K562 (cell line): ENCODE measurements around the gene CEP290. TPM values are rescaled to one million over a fixed set of nuclear protein-coding genes. Genes with fewer than 3 reads are reported as not detected.

ENCODE experiments used
- ATAC-seq: fragments of 200-7000 bp; cut with Tn5 transposase; 3 replicates; pipeline ENCODE4 v1.9.1; 2020; ENCODE audit warnings: moderate library complexity
- BruUV-seq: library from RNA; stranded (reverse); fragments of 400-500 nt; replicated peaks from 2 replicates; lab custom pipeline; 2021; lab: Mats Ljungman, UMichigan
- CTCF ChIA-PET: fragments of 300-600 bp; formaldehyde crosslinking; extraction: SDS; loops from one replicate; lab custom pipeline; 2021; ENCODE audit warnings: low intra/inter-chr PET ratio; lab: Yijun Ruan, JAX
- POLR2A ChIA-PET: fragments of 300-600, 350-650 bp; sonication (Branson Sonifier 250); formaldehyde crosslinking; extraction: SDS; loops from one replicate; lab custom pipeline; 2021; ENCODE audit warnings: antibody characterized with exemption, inconsistent platforms; lab: Yijun Ruan, JAX
- DNase-seq, 4 experiments: peaks; one replicate each; pipeline versions ENCODE4 v3.0.0 to v3.0.0-alpha.2; 2011 to 2018; ENCODE audit warnings: low spot score in 3 of 4, mixed read lengths in 3 of 4; ENCODE audit errors: extremely low read depth in 1 of 4
- FAIRE-seq: peaks from 2 replicates; lab custom pipeline; 2011; peaks lifted over from hg19 to GRCh38; lab: Jason Lieb, UNC
- H2AFZ ChIP-seq: 2 replicates; pipeline ENCODE4 v1.6.0; 2011; ENCODE audit warnings: low read depth, low read length, control low read depth, inconsistent platforms
- H3K27ac ChIP-seq: fragments of 200-600 bp; 3 replicates; pipeline ENCODE4 v1.8.0; 2011; ENCODE audit warnings: low read depth, mild to moderate bottlenecking, control low read depth, inconsistent platforms, low read length, moderate library complexity, mixed read lengths; ENCODE audit errors: extremely low read depth
- H3K27me3 ChIP-seq, 2 experiments: fragments of 300-600 bp in 1 of 2; 2 replicates in 1 of 2; 3 replicates in 1 of 2; pipeline versions ENCODE4 v1.6.0 to v1.8.0; 2011; ENCODE audit warnings: inconsistent platforms in 2 of 2, low read length in 2 of 2, mild to moderate bottlenecking in 1 of 2, mixed read lengths in 1 of 2, moderate library complexity in 1 of 2; ENCODE audit not compliant: control insufficient read depth in 2 of 2, insufficient read depth in 2 of 2
- H3K36me3 ChIP-seq: fragments of 300-600 bp; 3 replicates; pipeline ENCODE4 v1.8.0; 2011; ENCODE audit warnings: mild to moderate bottlenecking, low read length, inconsistent platforms; ENCODE audit not compliant: control insufficient read depth, insufficient read depth
- H3K4me1 ChIP-seq, 2 experiments: fragments of 200-600 bp in 1 of 2; replicated peaks in 1 of 2; 2 replicates in 1 of 2; 3 replicates in 1 of 2; pipeline versions ENCODE4 v1.5.1 to v1.8.0; 2011; ENCODE audit warnings: inconsistent platforms in 2 of 2, low read length in 2 of 2, mild to moderate bottlenecking in 1 of 2, mixed read lengths in 1 of 2, moderate library complexity in 1 of 2; ENCODE audit not compliant: control insufficient read depth in 2 of 2, insufficient read depth in 2 of 2
- H3K4me2 ChIP-seq: 2 replicates; pipeline ENCODE4 v1.6.1; 2011; ENCODE audit warnings: low read length, control low read depth, inconsistent platforms, mixed read lengths; ENCODE audit not compliant: insufficient read depth
- H3K4me3 ChIP-seq: fragments of 200-600 bp; sonication (generic), shearing (Covaris generic); 2 replicates; pipeline ENCODE4 v1.5.1; 2016; ENCODE audit warnings: control low read depth, inconsistent platforms
- H3K79me2 ChIP-seq: fragments of 200-600 bp; 3 replicates; pipeline ENCODE4 v1.8.0; 2011; ENCODE audit warnings: low read length, inconsistent platforms; ENCODE audit not compliant: control insufficient read depth, insufficient read depth
- H3K9ac ChIP-seq, 2 experiments: 2 replicates each; pipeline versions ENCODE4 v1.6.0 to v1.6.1; 2011; ENCODE audit warnings: low read depth in 2 of 2, low read length in 2 of 2, control low read depth in 1 of 2, inconsistent platforms in 1 of 2, mild to moderate bottlenecking in 1 of 2, mixed read lengths in 1 of 2; ENCODE audit not compliant: insufficient read depth in 1 of 2
- H3K9me1 ChIP-seq: one replicate; pipeline ENCODE4 v1.6.0; 2011; ENCODE audit warnings: inconsistent platforms, mild to moderate bottlenecking, low read length, moderate library complexity; ENCODE audit not compliant: control insufficient read depth, insufficient read depth
- H3K9me3 ChIP-seq: replicated peaks from 2 replicates; pipeline ENCODE4 v1.5.1; 2011; ENCODE audit warnings: low read depth, low read length, inconsistent platforms; ENCODE audit not compliant: control insufficient read depth, insufficient read depth
- H4K20me1 ChIP-seq: replicated peaks from 2 replicates; pipeline ENCODE4 v1.6.1; 2011; ENCODE audit warnings: low read length, inconsistent platforms, mixed read lengths; ENCODE audit not compliant: control insufficient read depth, insufficient read depth
- ASH1L ChIP-seq: fragments of 450-650 bp; IDR thresholded peaks from 2 replicates; pipeline ENCODE4 v1.6.1; 2018; ENCODE audit warnings: borderline replicate concordance, mild to moderate bottlenecking, low read depth; ENCODE audit not compliant: partially characterized antibody
- BRD9 ChIP-seq: fragments of 450-650 bp; IDR thresholded peaks from 2 replicates; pipeline ENCODE4 v1.6.1; 2018; ENCODE audit warnings: low read depth; ENCODE audit not compliant: partially characterized antibody
- CC2D1A ChIP-seq: fragments of 450-650 bp; IDR thresholded peaks from 2 replicates; pipeline ENCODE4 v1.6.1; 2017; ENCODE audit warnings: mild to moderate bottlenecking
- CSDE1 ChIP-seq, 2 experiments: fragments of 450-650 bp; IDR thresholded peaks; 2 replicates each; pipeline ENCODE4 v1.6.1; 2016; ENCODE audit warnings: mild to moderate bottlenecking in 1 of 2
- HSF4 ChIP-seq: fragments of 250-450 bp; sonication (Bioruptor Pico); IDR thresholded peaks from 2 replicates; pipeline ENCODE4 v2.1.2; 2022; ENCODE audit warnings: mild to moderate bottlenecking, moderate library complexity, borderline replicate concordance
- LCOR ChIP-seq: sonication (generic); formaldehyde crosslinking; IDR thresholded peaks from 2 replicates; pipeline ENCODE4 v1.8.0; 2022; ENCODE audit warnings: mild to moderate bottlenecking, missing genetic modification reagents
- LEF1 ChIP-seq: fragments of 450-650 bp; IDR thresholded peaks from 2 replicates; pipeline ENCODE4 v1.6.1; 2016; ENCODE audit warnings: mild to moderate bottlenecking
- NR2C1 ChIP-seq, 2 experiments: fragments of 450-650 bp; IDR thresholded peaks; 2 replicates each; pipeline ENCODE4 v1.6.1; 2017; ENCODE audit warnings: mild to moderate bottlenecking in 2 of 2, antibody characterized with exemption in 1 of 2, inconsistent platforms in 1 of 2, missing compliant biosample characterization in 1 of 2, missing genetic modification characterization in 1 of 2
- PHF20 ChIP-seq: fragments of 450-650 bp; IDR thresholded peaks from 2 replicates; pipeline ENCODE4 v1.6.1; 2018; ENCODE audit not compliant: partially characterized antibody
- RBM14 ChIP-seq: fragments of 200-400 bp; formaldehyde crosslinking; IDR thresholded peaks from 2 replicates; pipeline ENCODE4 v1.6.1; 2018; ENCODE audit warnings: low read depth, mild to moderate bottlenecking, low read length, moderate library complexity, borderline replicate concordance; ENCODE audit not compliant: insufficient read depth
- RBM15 ChIP-seq: fragments of 200-400 bp; formaldehyde crosslinking; IDR thresholded peaks from 2 replicates; pipeline ENCODE4 v1.6.1; 2018; ENCODE audit warnings: mild to moderate bottlenecking, low read length, moderate library complexity; ENCODE audit not compliant: insufficient read depth
- RBM22 ChIP-seq: fragments of 200-400 bp; formaldehyde crosslinking; IDR thresholded peaks from 2 replicates; pipeline ENCODE4 v1.6.1; 2018; ENCODE audit warnings: low read length, low read depth; ENCODE audit not compliant: poor library complexity, severe bottlenecking
- SIN3A ChIP-seq, 2 experiments: fragments of 150-350 bp in 1 of 2; IDR thresholded peaks; 2 replicates each; pipeline ENCODE4 v1.6.1; 2011 to 2016; ENCODE audit warnings: borderline replicate concordance in 2 of 2, low read depth in 2 of 2, low read length in 2 of 2, mild to moderate bottlenecking in 2 of 2, moderate library complexity in 2 of 2; ENCODE audit not compliant: control insufficient read depth in 1 of 2
- TAF9B ChIP-seq: fragments of 450-650 bp; IDR thresholded peaks from 2 replicates; pipeline ENCODE4 v1.6.1; 2018; ENCODE audit warnings: mild to moderate bottlenecking; ENCODE audit not compliant: partially characterized antibody
- TOE1 ChIP-seq, 2 experiments: fragments of 450-650 bp in 1 of 2; sonication (generic) in 1 of 2; formaldehyde crosslinking in 1 of 2; IDR thresholded peaks; 2 replicates each; pipeline versions ENCODE4 v1.7.1 to v1.8.0; 2016 to 2022; ENCODE audit warnings: borderline replicate concordance in 2 of 2, mild to moderate bottlenecking in 2 of 2, antibody characterized with exemption in 1 of 2, inconsistent platforms in 1 of 2, low read depth in 1 of 2, missing genetic modification reagents in 1 of 2, moderate library complexity in 1 of 2
- U2AF2 ChIP-seq: fragments of 200-400 bp; formaldehyde crosslinking; optimal IDR thresholded peaks from 2 replicates; pipeline ENCODE3; 2017; ENCODE audit warnings: low read depth, mild to moderate bottlenecking, low read length
- WGBS: fragments of 100-300 bp; shearing (Covaris generic); methylation state at CpG from one replicate; pipeline ENCODE4 v1.1.6; 2016; ENCODE audit warnings: low coverage, mixed read lengths; ENCODE audit not compliant: insufficient coverage; ENCODE audit errors: missing lambda C conversion rate; 5-methylcytosine and 5-hydroxymethylcytosine counted together
- in situ Hi-C: fragments of 300-500 bp; cut with MboI; formaldehyde crosslinking; loops from 4 replicates; pipeline ENCODE4 v1.15.0; 2018; ENCODE audit warnings: inconsistent platforms, mixed read lengths
- intact Hi-C: fragments of 100-400 bp; cut with micrococcal nuclease; formaldehyde crosslinking; loops from 2 replicates; pipeline ENCODE4 v1.14.2; 2022
- polyA plus RNA-seq, 8 experiments: library from polyadenylated mRNA; depleted of rRNA in 4 of 8; stranded (reverse) in 5 of 8; unstranded in 3 of 8; fragments of >200 nt; fragmentation: Nextera tagmentation in 2 of 8; fragmentation: Illumina TruSeq in 1 of 8; extraction: Ambion mirVana in 2 of 8; extraction: Trizol in 1 of 8; gene quantifications; 2 replicates each; pipeline versions ENCODE4 v1.2.1 to v1.2.3, GENCODE V29; 2011 to 2014; ENCODE audit warnings: inconsistent platforms in 1 of 8, missing spikeins in 1 of 8
- total RNA-seq, 7 experiments: library from RNA; depleted of rRNA in 6 of 7; stranded (reverse); fragments of >200 nt in 6 of 7; fragmentation: Illumina TruSeq in 2 of 7; extraction: Trizol in 2 of 7; gene quantifications; 2 replicates each; pipeline versions ENCODE4 v1.2.1 to v1.2.3, GENCODE V29; 2011 to 2021; ENCODE audit warnings: low replicate concordance in 1 of 7
- TF ChIP-seq, protein P1 (sequence below): sonication (generic); formaldehyde crosslinking; IDR thresholded peaks from 2 replicates; pipeline ENCODE4 v1.8.0; 2022; ENCODE audit warnings: missing genetic modification reagents, mild to moderate bottlenecking, moderate library complexity, borderline replicate concordance
- TF ChIP-seq, protein P2 (sequence below): fragments of 250-450 bp; sonication (Bioruptor Pico); IDR thresholded peaks from 2 replicates; pipeline ENCODE4 v1.8.0; 2022; ENCODE audit warnings: moderate library complexity, mild to moderate bottlenecking, inconsistent platforms

Gene CEP290
- total and polyA plus RNA-seq, 9 of the 15 experiments (the other 6 are each of a cell fraction or from before 2014, with no cell fraction given) = 7.2 to 19.4 (median 18.1) TPM

DNA sequence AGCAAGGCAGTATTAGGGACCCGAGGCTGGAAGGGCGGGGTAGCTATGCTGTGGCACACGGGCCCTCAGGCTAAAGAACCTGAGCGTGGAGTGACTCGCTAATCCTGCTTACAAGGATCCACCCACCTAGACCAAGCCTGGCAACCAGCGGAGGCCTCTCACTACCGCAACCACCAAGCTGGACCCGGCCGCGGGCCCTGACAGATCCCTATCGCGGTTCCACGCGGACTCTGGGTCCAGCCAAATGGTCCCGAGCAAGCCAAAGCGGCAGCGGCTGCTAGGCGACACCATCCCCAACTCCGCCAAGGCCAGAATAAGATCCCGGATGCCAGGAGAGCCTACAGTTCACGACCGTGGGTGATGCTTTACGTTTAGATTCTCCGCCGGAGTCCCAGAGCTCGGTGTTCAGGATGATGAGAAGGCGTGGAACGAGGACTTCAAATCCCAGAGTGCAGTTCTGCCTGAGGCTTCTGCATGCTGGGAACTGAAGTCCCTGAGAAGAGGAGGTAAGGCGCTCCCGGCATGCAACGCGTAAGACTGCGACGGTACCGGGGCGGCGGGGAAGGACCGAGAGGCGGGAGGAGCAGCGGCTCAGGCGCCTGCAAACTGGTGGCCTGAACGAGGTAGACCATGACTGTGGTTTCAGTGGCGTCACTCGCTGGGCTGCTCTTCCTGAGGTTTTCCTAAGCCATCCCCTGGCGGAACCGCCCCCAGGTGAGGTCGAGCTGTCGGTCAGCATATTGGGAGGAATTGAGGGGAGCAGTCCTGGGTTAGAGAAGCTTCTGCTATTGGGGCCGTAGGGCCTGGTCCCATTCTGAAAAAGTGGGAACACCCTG is at the start of gene CEP290, which contains the start of gene TMTC3 (continued):
- TF ChIP-seq TOE1 (IDR thresholded peaks at IDR 0.05; ENCODE audit: borderline replicate concordance) = 0 out of 2 replicates have a peak, but pooled peaks have one; percentile 47
- TF ChIP-seq TOE1 (CRISPR knock-in tag; IDR thresholded peaks at IDR 0.05; ENCODE audit: borderline replicate concordance, low read depth) = no peak
- TF ChIP-seq RBM14 = no peak
- TF ChIP-seq CC2D1A = no peak
- no peak for TF ChIP-seq NR2C1 (IDR thresholded peaks at IDR 0.05)
- TF ChIP-seq NR2C1 (tag; IDR thresholded peaks at IDR 0.05) = peak; percentile 86
- peak; percentile 35 to 54; a peak in 1 of 4 replicates for TF ChIP-seq SIN3A (IDR thresholded peaks at IDR 0.05; ENCODE audit: borderline replicate concordance in 2 of 2, control insufficient read depth in 1 of 2, low read depth in 2 of 2, low read length in 2 of 2)
- TF ChIP-seq CSDE1 (IDR thresholded peaks at IDR 0.05) = no peak
- TF ChIP-seq U2AF2 = no peak
- TF ChIP-seq PHF20 = peak; percentile 66
- TF ChIP-seq, all 486 proteins: peak for 116

DNA sequence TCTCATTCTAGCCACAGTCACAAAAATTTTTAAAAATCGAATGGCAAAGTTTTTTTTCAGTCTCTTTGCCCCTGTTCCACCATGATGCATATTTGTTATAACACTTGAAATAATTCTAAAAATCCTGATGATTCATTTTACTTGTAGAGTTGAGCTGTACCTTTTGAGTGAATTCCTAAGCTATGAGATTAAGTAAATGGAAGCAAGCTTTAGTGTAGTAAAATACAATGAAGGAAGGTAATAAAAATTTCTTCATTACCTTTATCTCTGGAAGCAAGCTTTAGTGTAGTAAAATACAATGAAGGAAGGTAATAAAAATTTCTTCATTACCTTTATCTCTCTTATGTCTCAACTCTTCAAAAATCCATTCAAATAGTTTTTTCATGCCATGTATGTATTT is 46.3 kb upstream of the CEP290 start:
- H3K27me3 ChIP-seq = no peaks in the 10 kb centered on the region
- in situ Hi-C loops (no loop called here), intact Hi-C loops (no loop called here)
- no peaks in the 10 kb centered on the region for H4K20me1 ChIP-seq
- H3K4me1 ChIP-seq = no peaks in the 10 kb centered on the region
- ChIA-PET CTCF (no interaction called here), POLR2A (no interaction called here)
- no peak for ATAC-seq
- BruUV-seq = no TSS peak
- no peak overlapping the region for H3K4me3 ChIP-seq
- no peak overlapping the region for H2AFZ ChIP-seq
- H3K9ac ChIP-seq = no peak overlapping the region
- 19% methylated on average over 1 of the region's 1 CpG for WGBS
- no peaks in the 10 kb centered on the region for H3K9me1 ChIP-seq
- no peaks in the 10 kb centered on the region for H3K79me2 ChIP-seq
- no peak overlapping the region for H3K4me2 ChIP-seq
- DNase-seq = no peak
- no peaks in the 10 kb centered on the region for H3K9me3 ChIP-seq
- FAIRE-seq = no peak
- H3K36me3 ChIP-seq = peaks cover 3% of the 10 kb centered on the region; the same call in 2 of the 3 replicates
- no peak overlapping the region for H3K27ac ChIP-seq
- no peak for TF ChIP-seq RBM15
- no peak for TF ChIP-seq LEF1
- TF ChIP-seq RBM22 = no peak
- TF ChIP-seq BRD9 = no peak
- TF ChIP-seq HSF4 (CRISPR knock-in tag) = no peak
- no peak for TF ChIP-seq TAF9B
- TF ChIP-seq, protein P1, sequence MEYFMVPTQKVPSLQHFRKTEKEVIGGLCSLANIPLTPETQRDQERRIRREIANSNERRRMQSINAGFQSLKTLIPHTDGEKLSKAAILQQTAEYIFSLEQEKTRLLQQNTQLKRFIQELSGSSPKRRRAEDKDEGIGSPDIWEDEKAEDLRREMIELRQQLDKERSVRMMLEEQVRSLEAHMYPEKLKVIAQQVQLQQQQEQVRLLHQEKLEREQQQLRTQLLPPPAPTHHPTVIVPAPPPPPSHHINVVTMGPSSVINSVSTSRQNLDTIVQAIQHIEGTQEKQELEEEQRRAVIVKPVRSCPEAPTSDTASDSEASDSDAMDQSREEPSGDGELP (CRISPR knock-in tag) = no peak
- no peak for TF ChIP-seq LCOR (CRISPR knock-in tag)
- TF ChIP-seq ASH1L = no peak
- TF ChIP-seq, protein P2, sequence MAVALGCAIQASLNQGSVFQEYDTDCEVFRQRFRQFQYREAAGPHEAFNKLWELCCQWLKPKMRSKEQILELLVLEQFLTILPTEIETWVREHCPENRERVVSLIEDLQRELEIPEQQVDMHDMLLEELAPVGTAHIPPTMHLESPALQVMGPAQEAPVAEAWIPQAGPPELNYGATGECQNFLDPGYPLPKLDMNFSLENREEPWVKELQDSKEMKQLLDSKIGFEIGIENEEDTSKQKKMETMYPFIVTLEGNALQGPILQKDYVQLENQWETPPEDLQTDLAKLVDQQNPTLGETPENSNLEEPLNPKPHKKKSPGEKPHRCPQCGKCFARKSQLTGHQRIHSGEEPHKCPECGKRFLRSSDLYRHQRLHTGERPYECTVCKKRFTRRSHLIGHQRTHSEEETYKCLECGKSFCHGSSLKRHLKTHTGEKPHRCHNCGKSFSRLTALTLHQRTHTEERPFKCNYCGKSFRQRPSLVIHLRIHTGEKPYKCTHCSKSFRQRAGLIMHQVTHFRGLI (CRISPR knock-in tag) = no peak
